IPS-18a (cell line): ENCODE measurements around the gene ERCC8.

Source experiments
- H3K27ac ChIP-seq: one replicate; pipeline ENCODE4 v1.5.1; 2013; ENCODE audit warnings: low read length
- H3K27me3 ChIP-seq: one replicate; pipeline ENCODE4 v1.6.1; 2013; ENCODE audit warnings: mild to moderate bottlenecking, low read length; ENCODE audit not compliant: control insufficient read depth, insufficient read depth
- H3K36me3 ChIP-seq: one replicate; pipeline ENCODE4 v1.6.1; 2013; ENCODE audit warnings: low read depth, low read length; ENCODE audit not compliant: control insufficient read depth
- H3K4me1 ChIP-seq: one replicate; pipeline ENCODE4 v1.6.1; 2013; ENCODE audit warnings: low read depth, low read length; ENCODE audit not compliant: control insufficient read depth
- H3K4me3 ChIP-seq: one replicate; pipeline ENCODE4 v1.5.1; 2013; ENCODE audit warnings: low read length
- H3K9ac ChIP-seq: one replicate; pipeline ENCODE4 v1.6.1; 2013; ENCODE audit warnings: mild to moderate bottlenecking, low read length, moderate library complexity
- H3K9me3 ChIP-seq: one replicate; pipeline ENCODE4 v1.6.1; 2013; ENCODE audit warnings: low read depth, low read length; ENCODE audit not compliant: control insufficient read depth

Gene ERCC8

GRCh38 chr5:60856066-60856465, 88.8 kb downstream of the ERCC8 start:
- Histone ChIP-seq H3K27me3 (no peaks in the 10 kb centered on the region), H3K9me3 (no peaks in the 10 kb centered on the region), H3K27ac (no peak overlapping the region), H3K9ac (no peak overlapping the region), H3K4me1 (no peaks in the 10 kb centered on the region), H3K4me3 (no peak overlapping the region), H3K36me3 (no peaks in the 10 kb centered on the region)

GRCh38 chr5:60852940-60853339, 91.9 kb downstream of the ERCC8 start:
- no peak overlapping the region for H3K27ac ChIP-seq
- no peak overlapping the region for H3K4me3 ChIP-seq
- H3K4me1 ChIP-seq: no peaks in the 10 kb centered on the region
- no peak overlapping the region for H3K9ac ChIP-seq
- no peaks in the 10 kb centered on the region for H3K36me3 ChIP-seq
- no peaks in the 10 kb centered on the region for H3K9me3 ChIP-seq
- H3K27me3 ChIP-seq: no peaks in the 10 kb centered on the region

GRCh38 chr5:60852317-60852716, 92.6 kb downstream of the ERCC8 start:
- H3K27ac ChIP-seq: no peak overlapping the region
- no peak overlapping the region for H3K9ac ChIP-seq
- H3K36me3 ChIP-seq: no peaks in the 10 kb centered on the region
- no peak overlapping the region for H3K4me3 ChIP-seq
- H3K27me3 ChIP-seq: no peaks in the 10 kb centered on the region
- no peaks in the 10 kb centered on the region for H3K9me3 ChIP-seq
- no peaks in the 10 kb centered on the region for H3K4me1 ChIP-seq

- Histone ChIP-seq H3K4me3 (no peak overlapping the region), H3K4me1 (no peaks in the 10 kb centered on the region), H3K9me3 (no peaks in the 10 kb centered on the region), H3K27ac (no peak overlapping the region), H3K9ac (no peak overlapping the region), H3K36me3 (no peaks in the 10 kb centered on the region), H3K27me3 (no peaks in the 10 kb centered on the region)
Measured at GRCh38 chr5:60851626-60852025, 93.2 kb downstream of the ERCC8 start.

- Histone ChIP-seq H3K9ac (no peak overlapping the region), H3K27me3 (peaks cover 24% of the 10 kb centered on the region)
Measured at GRCh38 chr5:60846298-60846697, 98.6 kb downstream of the ERCC8 start.

GRCh38 chr5:60843936-60844905, 100.6 kb downstream of the ERCC8 start, which contains the start of gene ELOVL7:
TSS of gene ELOVL7 (minus strand) at chr5:60844269. CDS start at chr5:60787397, 56,872 bp downstream.
- Histone ChIP-seq H3K9ac (peak within 1 kb of the TSS; percentile 52), H3K4me1 (peaks cover 4% of the 10 kb centered on the region), H3K9me3 (no peaks in the 10 kb centered on the region), H3K27ac (no peak within 1 kb of the TSS), H3K36me3 (no peaks in the 10 kb centered on the region), H3K27me3 (peaks cover 25% of the 10 kb centered on the region), H3K4me3 (peak within 1 kb of the TSS; percentile 71)

More at GRCh38 chr5:60846298-60846697, 98.6 kb downstream of the ERCC8 start:
- Histone ChIP-seq H3K4me3 (no peak overlapping the region), H3K36me3 (no peaks in the 10 kb centered on the region), H3K9me3 (no peaks in the 10 kb centered on the region), H3K27ac (no peak overlapping the region), H3K4me1 (peaks cover 4% of the 10 kb centered on the region)

GRCh38 chr5:60843386-60843935, 101.4 kb downstream of the ERCC8 start:
- no peak overlapping the region for H3K27ac ChIP-seq
- H3K36me3 ChIP-seq: no peaks in the 10 kb centered on the region
- H3K4me3 ChIP-seq: peak overlapping the region; percentile 71
- H3K27me3 ChIP-seq: peaks cover 25% of the 10 kb centered on the region
- H3K9ac ChIP-seq: peak overlapping the region; percentile 52
- peaks cover 4% of the 10 kb centered on the region for H3K4me1 ChIP-seq
- H3K9me3 ChIP-seq: no peaks in the 10 kb centered on the region

GRCh38 chr5:60842871-60843385, 101.9 kb downstream of the ERCC8 start:
- H3K9me3 ChIP-seq: no peaks in the 10 kb centered on the region
- peak overlapping the region; percentile 71 for H3K4me3 ChIP-seq
- no peaks in the 10 kb centered on the region for H3K36me3 ChIP-seq
- peaks cover 4% of the 10 kb centered on the region for H3K4me1 ChIP-seq
- H3K9ac ChIP-seq: peak overlapping the region; percentile 52
- peaks cover 25% of the 10 kb centered on the region for H3K27me3 ChIP-seq
- H3K27ac ChIP-seq: no peak overlapping the region

- Histone ChIP-seq H3K27ac (no peak overlapping the region), H3K27me3 (peaks cover 25% of the 10 kb centered on the region), H3K36me3 (no peaks in the 10 kb centered on the region)
Measured at GRCh38 chr5:60841361-60841760, 103.5 kb downstream of the ERCC8 start.

GRCh38 chr5:60836131-60836530, 108.7 kb downstream of the ERCC8 start:
- Histone ChIP-seq H3K9me3 (no peaks in the 10 kb centered on the region), H3K36me3 (no peaks in the 10 kb centered on the region), H3K27ac (no peak overlapping the region), H3K9ac (peak overlapping the region; percentile 13), H3K4me3 (no peak overlapping the region), H3K4me1 (peaks cover 9% of the 10 kb centered on the region), H3K27me3 (peaks cover under 1% of the 10 kb centered on the region)

More at GRCh38 chr5:60841361-60841760, 103.5 kb downstream of the ERCC8 start:
- Histone ChIP-seq H3K4me1 (peaks cover 10% of the 10 kb centered on the region), H3K9ac (no peak overlapping the region), H3K4me3 (no peak overlapping the region), H3K9me3 (no peaks in the 10 kb centered on the region)

- no peak overlapping the region for H3K9ac ChIP-seq
- no peak overlapping the region for H3K4me3 ChIP-seq
- no peaks in the 10 kb centered on the region for H3K27me3 ChIP-seq
Measured at GRCh38 chr5:60835554-60835953, 109.3 kb downstream of the ERCC8 start.

More at GRCh38 chr5:60835554-60835953, 109.3 kb downstream of the ERCC8 start:
- no peaks in the 10 kb centered on the region for H3K36me3 ChIP-seq
- H3K27ac ChIP-seq: no peak overlapping the region
- H3K9me3 ChIP-seq: no peaks in the 10 kb centered on the region
- peaks cover 9% of the 10 kb centered on the region for H3K4me1 ChIP-seq
